GM21786 (cell line): ENCODE measurements around the gene TPP2.

Experiments
- ATAC-seq: cut with Tn5 transposase; IDR thresholded peaks from one replicate; pipeline ENCODE4 v1.9.1; 2021; ENCODE audit not compliant: unreplicated experiment

TPP2 gene

DNA sequence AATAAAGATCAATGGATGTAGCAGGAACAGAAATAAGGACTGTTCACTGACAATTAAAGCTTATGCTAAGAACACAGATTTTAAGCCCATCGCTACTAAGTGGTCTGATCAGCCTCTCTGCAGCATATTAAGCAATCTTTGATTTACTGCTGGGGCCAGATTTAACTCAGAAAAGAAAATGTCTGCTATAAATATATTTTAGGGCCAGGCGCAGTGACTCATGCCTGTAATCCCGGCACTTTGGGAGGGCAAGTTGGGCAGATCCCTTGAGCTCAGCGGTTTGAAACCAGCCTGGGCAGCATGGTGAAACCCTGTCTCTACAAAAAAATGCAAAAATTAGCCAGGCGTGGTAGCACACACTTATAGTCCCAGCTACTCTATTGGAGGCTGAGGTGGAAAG lies 55.1 kb downstream of the TPP2 start:
- ATAC-seq: no peak

DNA sequence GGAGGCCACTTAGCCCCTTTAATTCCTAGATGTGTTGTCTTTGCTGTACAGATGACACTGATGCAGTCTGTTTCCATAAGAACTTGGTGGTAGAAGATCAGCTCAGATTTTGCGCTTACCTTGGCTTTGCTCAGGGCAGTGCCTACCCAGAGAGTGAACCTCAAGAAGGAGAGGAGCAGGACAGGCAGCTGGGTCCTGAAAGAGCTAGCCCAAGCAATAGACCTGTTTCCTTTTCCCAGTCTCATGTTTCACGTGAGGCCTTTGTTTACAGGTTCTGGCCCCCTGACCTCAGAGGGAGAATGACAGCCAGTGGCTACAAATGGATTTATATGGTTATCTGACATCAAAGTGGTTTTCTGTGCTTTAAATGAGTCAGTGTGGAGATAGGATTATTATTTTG lies 58.0 kb downstream of the TPP2 start:
- ATAC-seq: no peak

DNA sequence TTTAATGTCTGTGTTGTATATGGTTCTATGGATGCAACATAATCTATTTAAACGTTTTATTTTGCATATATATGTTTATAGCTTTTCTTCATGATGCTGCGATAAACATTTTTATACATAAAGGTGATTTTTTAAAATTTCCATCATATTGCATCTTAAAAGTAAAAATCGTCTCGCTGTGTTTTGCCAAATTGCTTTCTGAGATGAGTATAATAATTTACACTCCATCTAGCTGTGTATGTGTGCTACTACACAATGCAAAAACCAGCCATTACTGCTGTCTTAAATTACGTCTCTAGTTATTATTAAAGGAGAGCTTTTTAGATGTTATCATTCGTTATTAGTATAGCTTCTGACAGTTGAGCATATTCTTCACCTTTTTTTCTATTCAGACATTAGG lies 60.8 kb downstream of the TPP2 start:
- no peak for ATAC-seq

DNA sequence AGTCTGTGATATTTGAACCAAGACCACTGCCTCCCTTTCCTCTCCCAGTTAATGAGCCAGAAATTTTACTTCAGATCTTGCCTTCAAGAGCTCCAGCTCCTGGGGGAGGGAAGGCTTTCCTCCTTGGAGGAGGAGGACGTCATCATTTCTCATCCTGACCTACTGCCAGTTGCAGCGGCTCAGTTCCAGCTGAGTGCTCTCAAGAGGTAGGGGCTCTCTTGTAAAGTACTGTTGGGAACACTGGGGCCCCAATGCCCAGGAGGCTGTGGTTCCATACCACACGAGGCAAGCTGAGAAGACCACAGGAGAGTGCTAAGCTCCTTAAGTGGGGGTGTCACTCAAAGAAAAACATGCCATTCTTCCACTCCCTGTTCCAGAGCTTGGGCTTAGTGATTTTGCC lies 61.9 kb downstream of the TPP2 start:
- ATAC-seq: no peak

GRCh38 chr13:102659168-102659713 lies 62.5 kb downstream of the TPP2 start:
- ATAC-seq: no peak

DNA sequence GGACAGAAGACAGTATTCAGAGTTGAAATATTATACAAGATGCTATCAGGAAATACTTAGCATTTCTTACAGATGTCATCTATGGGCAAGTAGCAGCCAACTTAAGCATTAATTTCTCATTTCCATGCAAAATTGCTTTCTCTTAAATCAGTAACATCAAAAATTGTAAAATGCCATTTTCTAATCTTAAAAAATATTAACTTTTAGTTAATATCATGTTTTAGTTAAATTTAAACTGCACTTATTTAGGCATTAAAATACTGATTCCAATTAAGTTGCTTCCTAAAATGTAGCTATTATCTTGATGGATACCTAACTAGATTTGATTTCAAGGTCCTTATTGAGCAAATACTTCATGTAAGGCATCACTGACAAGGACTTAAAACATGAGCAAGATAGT lies 70.2 kb downstream of the TPP2 start:
- ATAC-seq: no peak

DNA sequence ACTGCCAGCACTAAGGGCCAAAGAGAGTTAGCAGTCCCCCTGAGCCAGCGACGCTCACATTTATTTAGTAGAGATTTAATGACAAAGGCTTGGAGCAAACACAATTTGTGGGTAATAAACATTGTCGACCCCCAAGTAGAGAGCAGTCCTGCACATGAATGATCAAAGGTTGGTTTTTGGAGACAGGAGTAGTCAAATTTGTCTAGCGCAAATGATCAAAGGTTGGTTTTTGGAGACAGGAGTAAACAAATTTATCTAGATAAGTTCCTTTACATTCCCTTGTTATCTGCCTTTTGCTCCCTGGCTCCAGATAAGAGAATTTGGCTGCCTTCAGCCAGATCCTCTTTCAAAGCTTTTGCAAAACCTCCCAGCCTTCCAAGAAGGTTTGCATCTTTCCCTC lies 71.1 kb downstream of the TPP2 start:
- no peak for ATAC-seq

DNA sequence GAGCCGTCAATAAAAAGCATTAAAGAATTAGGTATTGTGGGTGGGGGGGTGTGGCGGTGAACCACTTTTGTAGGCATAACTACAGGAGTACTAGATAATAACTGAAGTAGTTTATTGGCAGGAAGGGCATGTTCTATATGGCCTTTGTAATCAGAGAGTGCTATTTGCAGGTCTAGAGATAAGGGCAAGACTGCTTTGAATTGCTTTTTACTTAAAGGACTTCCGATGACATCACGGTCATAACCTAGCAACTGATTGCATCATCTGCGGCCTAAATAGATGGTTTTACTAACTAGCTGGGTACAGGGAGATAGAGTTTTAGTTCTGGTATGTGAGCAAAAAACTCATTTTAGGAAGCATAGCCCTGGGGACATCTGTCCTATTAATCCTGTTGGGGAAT lies 73.3 kb downstream of the TPP2 start:
- no peak for ATAC-seq

DNA sequence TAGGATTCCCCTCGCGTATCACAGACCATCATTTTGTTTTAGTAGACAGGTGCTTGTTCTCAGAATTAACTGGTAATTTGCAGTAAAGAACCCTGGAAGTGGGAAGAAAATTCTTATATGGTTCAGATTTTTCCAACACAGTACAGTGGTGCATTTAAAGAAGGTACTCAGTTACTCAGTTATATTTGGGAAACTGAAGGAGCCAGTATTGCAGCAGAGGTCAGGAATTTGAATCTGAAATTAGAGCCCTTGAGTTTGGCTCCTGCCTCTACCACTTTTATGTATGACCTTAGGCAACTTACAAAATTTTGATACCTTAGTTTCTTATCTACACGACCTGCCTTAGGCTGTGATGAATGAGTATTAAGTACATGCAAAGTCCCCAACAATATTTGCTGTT lies 78.3 kb downstream of the TPP2 start:
- no peak for ATAC-seq

- ATAC-seq: no peak
Observed at GRCh38 chr13:102677122-102677521, 80.3 kb downstream of the TPP2 start.

DNA sequence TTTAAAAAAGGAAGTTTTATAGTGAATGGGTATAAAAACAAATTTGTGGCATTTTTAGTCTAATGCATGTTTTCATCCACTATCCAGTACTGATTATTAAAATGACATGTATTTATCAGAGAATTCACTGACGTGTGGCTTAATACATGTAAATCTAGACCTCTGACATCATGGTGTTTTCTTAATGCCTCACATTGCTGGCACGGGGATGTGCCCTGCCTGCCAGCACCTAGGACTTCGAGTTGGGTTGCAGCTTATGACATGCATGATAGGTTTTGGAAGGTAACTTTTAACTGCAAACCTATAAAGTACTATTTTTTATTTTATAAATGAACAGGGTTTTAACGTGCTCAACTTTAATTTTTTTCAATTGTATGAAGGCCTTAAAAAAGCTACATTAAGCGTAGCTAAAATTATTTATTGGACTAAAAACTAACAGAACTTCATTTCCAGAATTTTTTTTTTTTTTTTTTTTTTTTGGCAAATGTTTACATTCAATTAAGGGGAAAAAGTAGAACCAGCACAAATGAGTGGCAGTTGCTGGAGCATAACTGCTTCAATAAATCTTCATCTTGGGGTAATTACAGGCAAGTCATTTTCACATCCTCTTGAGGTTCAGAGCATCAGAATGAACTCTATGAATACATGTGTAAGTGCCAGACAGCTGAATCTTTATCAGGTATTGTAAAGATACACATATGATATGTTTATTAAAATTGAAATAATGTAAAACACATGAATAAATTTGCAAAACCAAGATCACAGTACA lies 81.7 kb downstream of the TPP2 start:
- ATAC-seq: no peak

- ATAC-seq: no peak
Observed at GRCh38 chr13:102679449-102680132, 82.8 kb downstream of the TPP2 start.

GRCh38 chr13:102680133-102680717 lies 83.4 kb downstream of the TPP2 start:
- ATAC-seq: no peak

DNA sequence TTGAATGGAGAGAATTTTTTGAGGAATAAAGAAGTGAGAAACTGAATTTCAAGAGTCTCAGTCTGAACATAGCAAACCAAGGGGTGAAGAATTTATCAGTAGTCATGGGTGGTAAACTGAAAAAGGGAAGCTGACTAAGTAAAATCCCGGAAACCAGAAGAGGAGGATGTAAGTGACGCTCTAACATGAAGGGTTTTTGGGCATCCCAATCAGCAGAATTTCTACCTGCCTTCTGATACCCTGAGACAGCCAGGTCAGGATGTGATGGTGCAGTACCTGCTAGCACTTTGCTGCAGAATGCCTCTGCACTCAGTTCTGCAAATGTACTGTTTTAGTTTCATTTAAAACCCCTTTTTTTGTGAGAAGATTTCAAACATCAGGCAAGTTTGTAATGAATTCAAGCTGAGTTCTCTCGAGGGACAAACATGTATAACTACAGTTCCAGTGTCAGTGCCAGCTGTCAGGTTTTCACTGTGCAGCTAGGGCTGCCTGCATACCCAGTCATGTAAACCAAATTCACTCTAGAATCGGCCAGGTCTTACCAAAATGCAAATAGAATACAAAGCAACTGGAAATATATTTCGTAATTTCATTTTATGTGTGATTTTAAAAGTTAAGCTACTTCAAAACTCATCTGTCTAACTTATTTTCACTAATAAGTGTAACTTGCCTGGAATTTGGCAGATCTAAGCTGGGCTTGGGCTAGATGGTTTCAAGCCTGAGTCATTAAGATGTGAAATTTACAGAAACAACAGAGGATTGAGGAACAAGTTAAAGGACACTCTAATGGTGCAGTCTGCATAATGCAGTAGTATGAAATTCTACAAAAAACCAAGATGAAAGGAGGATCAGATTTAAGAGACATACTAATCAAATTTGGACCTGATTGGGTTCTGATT lies 84.3 kb downstream of the TPP2 start:
- peak; percentile 46 for ATAC-seq

- no peak for ATAC-seq
Observed at GRCh38 chr13:102682211-102682610, 85.4 kb downstream of the TPP2 start.

- ATAC-seq: no peak
Observed at GRCh38 chr13:102682727-102683126, 85.9 kb downstream of the TPP2 start.

- ATAC-seq: no peak
Observed at GRCh38 chr13:102683637-102684036, 86.9 kb downstream of the TPP2 start.

- no peak for ATAC-seq
Observed at GRCh38 chr13:102686024-102686423, 89.2 kb downstream of the TPP2 start.

DNA sequence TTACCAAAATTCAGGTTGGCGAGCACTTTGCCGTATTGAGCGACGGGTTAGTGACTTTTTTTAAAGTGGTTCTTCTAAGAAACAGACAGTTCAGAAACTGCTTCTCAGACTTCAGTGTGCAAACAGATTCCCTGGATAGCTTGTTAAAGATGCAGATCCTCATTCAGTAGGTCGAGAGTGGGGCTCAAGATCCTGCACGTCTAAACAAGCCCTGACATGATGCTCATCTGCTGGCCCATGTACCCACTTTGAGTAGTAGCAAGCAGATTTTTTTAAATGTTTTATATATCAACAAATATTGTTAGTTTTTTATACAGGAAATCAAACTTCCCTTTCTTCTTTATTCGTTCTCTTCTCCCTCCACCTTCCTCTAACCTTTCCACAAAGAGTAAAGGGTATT lies 90.7 kb downstream of the TPP2 start:
- no peak for ATAC-seq

DNA sequence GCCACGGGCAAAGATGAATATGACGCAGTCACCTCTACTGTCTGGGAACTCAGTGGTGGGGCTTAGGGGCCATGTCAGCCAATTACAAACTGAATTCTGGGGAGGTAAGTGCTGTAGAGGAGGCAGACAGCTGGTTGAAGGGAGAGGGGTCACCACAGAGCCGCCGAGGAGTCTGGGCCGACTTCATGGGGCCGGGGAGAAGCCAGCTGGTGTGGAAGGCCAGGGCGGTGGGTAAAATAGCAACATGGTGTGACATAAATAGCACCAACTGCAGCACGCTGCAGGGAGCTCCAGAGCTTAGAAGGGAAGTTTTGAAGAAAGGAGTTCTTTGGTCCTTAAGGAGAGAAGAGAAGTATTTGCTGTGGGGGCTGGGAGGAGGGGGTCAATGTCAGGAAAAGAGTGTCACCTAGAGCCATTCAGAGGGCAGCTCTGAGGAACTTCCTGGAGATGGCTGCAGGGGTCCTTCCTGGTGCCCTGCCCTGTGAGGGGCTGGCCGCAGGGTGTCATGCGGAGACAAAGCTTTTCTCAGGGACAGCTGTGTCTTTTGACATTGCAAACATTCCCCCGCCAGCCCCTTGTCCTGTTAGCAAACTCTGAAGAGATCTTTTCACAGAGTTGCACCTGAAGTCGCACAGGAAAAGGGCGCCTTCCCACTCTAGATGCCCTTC lies 91.7 kb downstream of the TPP2 start:
- ATAC-seq: no peak

- no peak for ATAC-seq
Observed at GRCh38 chr13:102690883-102691282, 94.1 kb downstream of the TPP2 start.
